Smooth muscle cell (in vitro differentiated cells): ENCODE data around the gene RNASEH2C. TPM values are rescaled to one million over a fixed set of nuclear protein-coding genes. Genes with fewer than 3 reads are reported as not detected.

ENCODE experiments used
- DNase-seq: peaks from one replicate; lab custom pipeline; 2025; ENCODE audit not compliant: unreplicated experiment; lab: John Stamatoyannopoulos, UW
- H2AFZ ChIP-seq: fragments of 200-600 bp; sonication (generic); 2 replicates; pipeline ENCODE4 v1.6.0; 2016; ENCODE audit warnings: antibody characterized with exemption, low read depth, mild to moderate bottlenecking
- H3F3A ChIP-seq: fragments of 200-600 bp; sonication (generic); 2 replicates; pipeline ENCODE4 v1.6.0; 2017; ENCODE audit warnings: antibody characterized with exemption, low read depth
- H3K27ac ChIP-seq: fragments of 200-600 bp; sonication (generic); 2 replicates; pipeline ENCODE4 v1.5.1; 2016; ENCODE audit warnings: low read depth, mild to moderate bottlenecking
- H3K27me3 ChIP-seq: fragments of 200-600 bp; sonication (generic); 2 replicates; pipeline ENCODE4 v1.6.1; 2016; ENCODE audit warnings: low read depth, mild to moderate bottlenecking
- H3K36me3 ChIP-seq: fragments of 200-600 bp; sonication (generic); 2 replicates; pipeline ENCODE4 v1.5.1; 2016; ENCODE audit warnings: low read depth
- H3K4me1 ChIP-seq: fragments of 200-600 bp; sonication (generic); 2 replicates; pipeline ENCODE4 v1.5.1; 2016; ENCODE audit warnings: low read depth
- H3K4me2 ChIP-seq: fragments of 200-600 bp; sonication (generic); 2 replicates; pipeline ENCODE4 v1.6.0; 2016; ENCODE audit warnings: mild to moderate bottlenecking
- H3K4me3 ChIP-seq: fragments of 200-600 bp; sonication (generic); 2 replicates; pipeline ENCODE4 v1.5.1; 2016; ENCODE audit warnings: mild to moderate bottlenecking
- H3K79me2 ChIP-seq: fragments of 200-600 bp; sonication (generic); 2 replicates; pipeline ENCODE4 v1.6.0; 2016; ENCODE audit warnings: low read depth, mild to moderate bottlenecking
- H3K9ac ChIP-seq: fragments of 200-600 bp; sonication (generic); 2 replicates; pipeline ENCODE4 v1.6.0; 2016; ENCODE audit warnings: low read depth
- H3K9me3 ChIP-seq: fragments of 200-600 bp; sonication (generic); replicated peaks from 2 replicates; pipeline ENCODE4 v1.5.1; 2016; ENCODE audit warnings: low read depth
- H4K20me1 ChIP-seq: fragments of 200-600 bp; sonication (generic); 2 replicates; pipeline ENCODE4 v1.6.0; 2016; ENCODE audit warnings: low read depth
- WGBS: methylation state at CpG from one replicate; pipeline ENCODE4 v1.1.7; 2016; ENCODE audit warnings: low lambda C conversion rate; 5-methylcytosine and 5-hydroxymethylcytosine counted together
- polyA plus RNA-seq: library from polyadenylated mRNA; unstranded; fragments of >200 nt; fragmentation: Nextera tagmentation; extraction: Ambion mirVana; gene quantifications from 2 replicates; pipeline ENCODE4 v1.2.1, GENCODE V29; 2016
- total RNA-seq: library from RNA; depleted of rRNA; stranded (reverse); fragments of >200 nt; gene quantifications from 2 replicates; pipeline ENCODE4 v1.2.3, GENCODE V29; 2014
- TF ChIP-seq, protein P1 (sequence below): fragments of 200-600 bp; sonication (generic); IDR thresholded peaks from 2 replicates; pipeline ENCODE4 v1.5.1; 2017; ENCODE audit warnings: borderline replicate concordance, mild to moderate bottlenecking, antibody characterized with exemption; ENCODE audit not compliant: insufficient read depth, poor library complexity, severe bottlenecking

RNASEH2C gene
- total and polyA plus RNA-seq, 2 experiments from 2014 or later = 20.9 to 56.8 TPM

DNA sequence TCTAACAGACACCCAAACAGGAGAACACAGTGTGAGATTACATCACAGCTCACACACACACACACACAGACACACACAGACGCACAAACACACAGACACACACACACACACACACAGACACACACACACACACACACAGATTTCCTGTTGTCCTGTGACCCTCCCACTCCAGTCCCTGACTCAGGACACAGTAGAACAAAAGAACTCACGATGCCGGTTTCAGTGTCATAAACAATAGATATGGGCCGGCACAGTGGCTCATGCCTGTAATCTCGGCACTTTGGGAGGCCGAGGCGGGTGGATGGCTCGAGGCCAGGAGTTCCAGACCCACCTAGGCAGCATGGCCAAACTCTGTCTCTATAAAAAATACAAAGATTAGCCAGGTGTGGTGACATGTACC lies 22.4 kb downstream of the RNASEH2C start:
- no peak overlapping the region for H3K9ac ChIP-seq
- H3K27me3 ChIP-seq = peaks cover 3% of the 10 kb centered on the region
- H3K4me3 ChIP-seq = no peak overlapping the region
- H3K4me2 ChIP-seq = no peak overlapping the region
- H3F3A ChIP-seq = no peaks in the 10 kb centered on the region
- no peak for DNase-seq
- H3K27ac ChIP-seq = no peak overlapping the region
- no peak overlapping the region for H2AFZ ChIP-seq
- no peaks in the 10 kb centered on the region for H3K79me2 ChIP-seq
- no peaks in the 10 kb centered on the region for H4K20me1 ChIP-seq
- H3K4me1 ChIP-seq = no peaks in the 10 kb centered on the region
- TF ChIP-seq, protein P1, sequence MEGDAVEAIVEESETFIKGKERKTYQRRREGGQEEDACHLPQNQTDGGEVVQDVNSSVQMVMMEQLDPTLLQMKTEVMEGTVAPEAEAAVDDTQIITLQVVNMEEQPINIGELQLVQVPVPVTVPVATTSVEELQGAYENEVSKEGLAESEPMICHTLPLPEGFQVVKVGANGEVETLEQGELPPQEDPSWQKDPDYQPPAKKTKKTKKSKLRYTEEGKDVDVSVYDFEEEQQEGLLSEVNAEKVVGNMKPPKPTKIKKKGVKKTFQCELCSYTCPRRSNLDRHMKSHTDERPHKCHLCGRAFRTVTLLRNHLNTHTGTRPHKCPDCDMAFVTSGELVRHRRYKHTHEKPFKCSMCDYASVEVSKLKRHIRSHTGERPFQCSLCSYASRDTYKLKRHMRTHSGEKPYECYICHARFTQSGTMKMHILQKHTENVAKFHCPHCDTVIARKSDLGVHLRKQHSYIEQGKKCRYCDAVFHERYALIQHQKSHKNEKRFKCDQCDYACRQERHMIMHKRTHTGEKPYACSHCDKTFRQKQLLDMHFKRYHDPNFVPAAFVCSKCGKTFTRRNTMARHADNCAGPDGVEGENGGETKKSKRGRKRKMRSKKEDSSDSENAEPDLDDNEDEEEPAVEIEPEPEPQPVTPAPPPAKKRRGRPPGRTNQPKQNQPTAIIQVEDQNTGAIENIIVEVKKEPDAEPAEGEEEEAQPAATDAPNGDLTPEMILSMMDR = no peak
- WGBS = 73% methylated on average over 8 of the region's 8 CpGs
- no peaks in the 10 kb centered on the region for H3K9me3 ChIP-seq
- H3K36me3 ChIP-seq = no peaks in the 10 kb centered on the region

DNA sequence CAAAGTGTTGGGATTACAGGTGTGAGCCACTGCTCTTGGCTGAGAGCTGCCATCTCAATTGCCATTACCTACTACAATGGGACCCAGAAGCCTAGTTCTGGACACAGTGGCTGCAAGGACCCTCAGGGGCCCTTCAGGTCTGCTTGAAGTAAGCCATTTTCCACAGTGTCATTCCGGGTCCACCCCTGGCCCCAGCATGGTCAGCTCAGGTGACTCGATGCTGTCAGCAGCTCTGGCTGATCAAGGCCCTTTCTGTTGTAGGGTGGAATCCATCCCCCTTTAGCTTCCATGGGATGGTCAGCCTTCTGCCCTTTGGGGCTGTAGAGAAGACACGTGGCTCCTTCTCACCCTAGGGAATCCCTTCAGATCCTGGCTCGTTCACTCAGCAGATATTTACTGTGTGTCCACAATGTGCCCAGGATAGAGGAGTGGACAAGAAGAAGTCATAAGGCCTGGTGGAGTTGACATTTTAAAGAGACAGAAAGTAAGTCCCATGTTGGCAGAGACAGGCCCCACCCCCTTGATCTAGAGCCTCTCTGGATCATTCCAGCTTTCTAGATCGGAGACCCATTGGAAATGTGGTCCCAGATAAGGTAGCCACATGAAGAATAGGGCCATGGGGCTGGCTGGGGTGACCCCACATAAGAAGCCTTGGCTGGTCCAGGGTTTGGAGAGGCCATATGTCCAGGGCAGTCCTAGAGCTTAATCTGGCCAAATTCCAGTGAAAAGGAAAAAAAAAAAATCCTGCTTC lies 23.6 kb downstream of the RNASEH2C start:
- Histone ChIP-seq H2AFZ (no peak overlapping the region), H3F3A (no peaks in the 10 kb centered on the region), H3K27me3 (peaks cover 3% of the 10 kb centered on the region), H3K79me2 (no peaks in the 10 kb centered on the region), H3K36me3 (no peaks in the 10 kb centered on the region), H3K27ac (no peak overlapping the region), H3K9ac (no peak overlapping the region), H3K4me3 (no peak overlapping the region), H3K4me2 (no peak overlapping the region), H3K9me3 (no peaks in the 10 kb centered on the region), H3K4me1 (no peaks in the 10 kb centered on the region), H4K20me1 (no peaks in the 10 kb centered on the region)
- TF ChIP-seq, protein P1 = no peak
- 89% methylated on average over 5 of the region's 5 CpGs for WGBS
- no peak for DNase-seq

DNA sequence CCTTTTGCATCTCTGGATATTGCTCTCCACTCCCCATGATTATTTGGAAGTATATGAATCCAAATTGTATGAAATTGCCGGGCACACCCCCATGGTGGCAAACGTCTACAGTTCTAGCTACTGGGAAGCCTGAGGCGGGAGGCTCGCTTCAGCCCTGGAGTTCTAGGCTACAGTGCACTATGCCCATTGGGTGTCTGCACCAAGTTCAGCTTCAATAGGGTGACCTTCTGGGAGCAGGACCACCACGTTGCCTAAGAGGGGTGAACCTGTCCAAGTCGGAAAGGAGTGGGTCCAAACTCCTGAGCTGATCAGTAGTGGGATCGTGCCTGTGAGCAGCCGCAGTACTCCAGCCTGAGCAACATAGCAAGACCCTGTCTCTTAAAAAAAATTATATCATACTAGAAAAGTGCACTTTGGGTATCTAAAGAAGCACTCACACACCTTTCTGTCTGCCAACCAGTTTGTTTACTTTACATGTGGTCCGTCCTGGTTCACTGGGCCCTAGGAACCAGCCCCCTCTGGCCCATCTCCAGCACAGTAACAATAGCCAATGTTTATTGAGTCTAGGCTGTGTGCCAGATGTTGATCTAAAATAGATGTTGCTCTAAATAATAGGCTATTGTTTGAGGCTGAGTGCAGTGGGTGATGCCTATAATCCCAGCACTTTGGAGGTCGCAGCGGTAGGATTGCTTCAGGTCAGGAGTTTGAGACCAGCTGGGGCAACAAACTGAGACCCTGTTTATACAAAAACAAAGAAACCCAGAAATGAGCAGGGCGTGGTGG lies 24.9 kb downstream of the RNASEH2C start:
- no peak for DNase-seq
- no peak overlapping the region for H2AFZ ChIP-seq
- H3F3A ChIP-seq = no peaks in the 10 kb centered on the region
- TF ChIP-seq, protein P1 = no peak
- H3K79me2 ChIP-seq = no peaks in the 10 kb centered on the region
- H3K4me2 ChIP-seq = no peak overlapping the region
- no peak overlapping the region for H3K4me3 ChIP-seq
- no peak overlapping the region for H3K9ac ChIP-seq
- H3K4me1 ChIP-seq = no peaks in the 10 kb centered on the region
- no peaks in the 10 kb centered on the region for H3K36me3 ChIP-seq
- no peaks in the 10 kb centered on the region for H4K20me1 ChIP-seq
- 92% methylated on average over 12 of the region's 12 CpGs for WGBS
- no peak overlapping the region for H3K27ac ChIP-seq
- no peaks in the 10 kb centered on the region for H3K9me3 ChIP-seq
- H3K27me3 ChIP-seq = peaks cover 2% of the 10 kb centered on the region
